SK-N-SH (cell line): ENCODE results near the gene GBX2. TPM values are rescaled to one million over a fixed set of nuclear protein-coding genes. Genes with fewer than 3 reads are reported as not detected.

Experiments used
- CTCF ChIA-PET: fragments of 300-600, 350-600 bp; formaldehyde crosslinking; extraction: SDS; loops from one replicate; lab custom pipeline; 2021; lab: Yijun Ruan, JAX
- POLR2A ChIA-PET: fragments of 350-600 bp; sonication (Branson Sonifier 250); formaldehyde crosslinking; extraction: SDS; loops from one replicate; lab custom pipeline; 2020; ENCODE audit warnings: antibody characterized with exemption, inconsistent platforms; lab: Yijun Ruan, JAX
- DNase-seq: peaks from one replicate; pipeline ENCODE4 v3.0.0; 2012
- H2AFZ ChIP-seq: fragments of 200-600 bp; sonication (generic); 2 replicates; pipeline ENCODE4 v1.8.1; 2016; ENCODE audit warnings: antibody characterized with exemption, mild to moderate bottlenecking, low read depth
- H3F3A ChIP-seq: fragments of 200-600 bp; sonication (generic); replicated peaks from 2 replicates; pipeline ENCODE3; 2016; ENCODE audit warnings: antibody characterized with exemption, mild to moderate bottlenecking; ENCODE audit not compliant: insufficient read depth
- H3K27ac ChIP-seq, 2 experiments: fragments of 200-500 bp in 1 of 2; fragments of 200-600 bp in 1 of 2; sonication (Bioruptor generic) in 1 of 2; sonication (generic), shearing (Covaris generic) in 1 of 2; 2 replicates each; pipeline versions ENCODE4 v1.5.1 to v1.6.1; 2014 to 2016; ENCODE audit warnings: low read depth in 2 of 2, inconsistent platforms in 1 of 2, low read length in 1 of 2, mild to moderate bottlenecking in 1 of 2, mixed read lengths in 1 of 2
- H3K27me3 ChIP-seq: fragments of 200-600 bp; sonication (generic), shearing (Covaris generic); 2 replicates; pipeline ENCODE4 v1.6.1; 2016; ENCODE audit warnings: mixed run types; ENCODE audit not compliant: insufficient read depth
- H3K36me3 ChIP-seq, 2 experiments: fragments of 200-500 bp in 1 of 2; fragments of 200-600 bp in 1 of 2; sonication (Bioruptor generic) in 1 of 2; sonication (generic) in 1 of 2; replicated peaks in 1 of 2; 2 replicates each; pipeline versions ENCODE3 to v1.5.1; 2014 to 2016; ENCODE audit warnings: low read length in 1 of 2, mild to moderate bottlenecking in 1 of 2; ENCODE audit not compliant: insufficient read depth in 2 of 2, control insufficient read depth in 1 of 2
- H3K4me1 ChIP-seq, 2 experiments: fragments of 200-500 bp in 1 of 2; fragments of 200-600 bp in 1 of 2; sonication (Bioruptor generic) in 1 of 2; sonication (generic), shearing (Covaris generic) in 1 of 2; 2 replicates each; pipeline versions ENCODE4 v1.5.1 to v1.6.1; 2014 to 2016; ENCODE audit warnings: low read depth in 1 of 2, low read length in 1 of 2, mixed run types in 1 of 2; ENCODE audit not compliant: insufficient read depth in 2 of 2, control insufficient read depth in 1 of 2
- H3K4me2 ChIP-seq: fragments of 200-600 bp; sonication (generic), shearing (Covaris generic); 2 replicates; pipeline ENCODE4 v1.6.1; 2017; ENCODE audit warnings: mixed run types
- H3K4me3 ChIP-seq, 2 experiments: fragments of 200-500 bp in 1 of 2; fragments of 200-600 bp in 1 of 2; sonication (Bioruptor generic) in 1 of 2; sonication (generic), shearing (Covaris generic) in 1 of 2; 2 replicates each; pipeline versions ENCODE4 v1.5.1 to v1.8.1; 2014 to 2016; ENCODE audit warnings: low read depth in 2 of 2, inconsistent platforms in 1 of 2, low read length in 1 of 2, mild to moderate bottlenecking in 1 of 2, mixed read lengths in 1 of 2, moderate library complexity in 1 of 2
- H3K79me2 ChIP-seq: fragments of 200-600 bp; sonication (generic); 2 replicates; pipeline ENCODE4 v1.8.1; 2017; ENCODE audit warnings: mild to moderate bottlenecking; ENCODE audit not compliant: insufficient read depth
- H3K9ac ChIP-seq: fragments of 200-600 bp; sonication (generic); 2 replicates; pipeline ENCODE4 v1.6.1; 2017; ENCODE audit warnings: mixed run types
- H3K9me2 ChIP-seq: fragments of 200-600 bp; sonication (generic); 2 replicates; pipeline ENCODE4 v1.6.1; 2017; ENCODE audit warnings: mixed run types
- H3K9me3 ChIP-seq: fragments of 200-600 bp; sonication (generic); 2 replicates; pipeline ENCODE4 v1.6.1; 2017; ENCODE audit warnings: mixed run types, mild to moderate bottlenecking, moderate library complexity
- H4K20me1 ChIP-seq: fragments of 200-600 bp; sonication (generic); 2 replicates; pipeline ENCODE4 v1.6.1; 2017; ENCODE audit warnings: mild to moderate bottlenecking, mixed run types; ENCODE audit not compliant: insufficient read depth
- EZH2phosphoT487 ChIP-seq: fragments of 200-600 bp; sonication (generic); IDR thresholded peaks from 2 replicates; pipeline ENCODE4 v1.6.1; 2017; ENCODE audit warnings: low read depth, mixed run types, mild to moderate bottlenecking, antibody characterized with exemption, moderate library complexity, borderline replicate concordance
- FOSL2 ChIP-seq: IDR thresholded peaks from 2 replicates; pipeline ENCODE4 v1.4.0; 2012; ENCODE audit warnings: low read depth, mild to moderate bottlenecking, moderate library complexity, borderline replicate concordance
- FOXJ3 ChIP-seq: sonication (generic); formaldehyde crosslinking; IDR thresholded peaks from 2 replicates; pipeline ENCODE4 v1.5.1; 2020; ENCODE audit warnings: mild to moderate bottlenecking, missing genetic modification reagents
- FOXM1 ChIP-seq: IDR thresholded peaks from 2 replicates; pipeline ENCODE4 v1.4.0; 2012; ENCODE audit warnings: low read depth, mild to moderate bottlenecking
- GABPA ChIP-seq: IDR thresholded peaks from 2 replicates; pipeline ENCODE4 v1.4.0; 2012; ENCODE audit warnings: low read depth, mild to moderate bottlenecking
- GATA2 ChIP-seq: sonication (generic); formaldehyde crosslinking; IDR thresholded peaks from 2 replicates; pipeline ENCODE4 v1.5.0; 2020; ENCODE audit warnings: mild to moderate bottlenecking, missing genetic modification reagents
- MEF2A ChIP-seq: IDR thresholded peaks from 2 replicates; pipeline ENCODE4 v1.4.0; 2012; ENCODE audit warnings: low read depth, borderline replicate concordance
- POLR2AphosphoS5 ChIP-seq: IDR thresholded peaks from 2 replicates; pipeline ENCODE4 v1.6.1; 2012; ENCODE audit warnings: low read depth, low read length
- RCOR1 ChIP-seq: fragments of 150-350 bp; IDR thresholded peaks from 2 replicates; pipeline ENCODE4 v1.6.1; 2017; ENCODE audit warnings: antibody characterized with exemption, low read length
- RXRA ChIP-seq: IDR thresholded peaks from 2 replicates; pipeline ENCODE4 v1.4.0; 2012; ENCODE audit warnings: low read depth, mild to moderate bottlenecking, borderline replicate concordance
- SMC3 ChIP-seq: IDR thresholded peaks from 2 replicates; pipeline ENCODE4 v1.6.1; 2012; ENCODE audit warnings: low read depth, low read length, improper control_type of control experiment
- TEAD4 ChIP-seq: IDR thresholded peaks from 2 replicates; pipeline ENCODE4 v1.4.0; 2012; ENCODE audit warnings: mild to moderate bottlenecking, borderline replicate concordance; ENCODE audit not compliant: insufficient read depth
- YY1 ChIP-seq: IDR thresholded peaks from 2 replicates; pipeline ENCODE4 v1.4.0; 2012; ENCODE audit warnings: low read depth, mild to moderate bottlenecking
- whole genome bisulfite sequencing: methylation state at CpG from one replicate; pipeline ENCODE4 v1.1.6; 2017; ENCODE audit warnings: low lambda C conversion rate; 5-methylcytosine and 5-hydroxymethylcytosine counted together
- polyA plus RNA-seq, 3 experiments: library from polyadenylated mRNA; depleted of rRNA; stranded (reverse); fragments of >200 nt; gene quantifications; 2 replicates each; pipeline ENCODE4 v1.2.3, GENCODE V29; 2012
- TF ChIP-seq, protein P1 (sequence below): fragments of 200-600 bp; sonication (generic); IDR thresholded peaks from 2 replicates; pipeline ENCODE4 v1.6.1; 2017; ENCODE audit warnings: antibody characterized with exemption, mild to moderate bottlenecking, moderate library complexity
- TF ChIP-seq, protein P2 (sequence below): IDR thresholded peaks from 2 replicates; pipeline ENCODE4 v1.6.1; 2012; ENCODE audit warnings: mild to moderate bottlenecking, low read depth, low read length, moderate library complexity

GBX2 gene
- polyA plus RNA-seq, 1 of the 3 experiments (the other 2 are of a cell fraction) = 0.16 TPM

DNA sequence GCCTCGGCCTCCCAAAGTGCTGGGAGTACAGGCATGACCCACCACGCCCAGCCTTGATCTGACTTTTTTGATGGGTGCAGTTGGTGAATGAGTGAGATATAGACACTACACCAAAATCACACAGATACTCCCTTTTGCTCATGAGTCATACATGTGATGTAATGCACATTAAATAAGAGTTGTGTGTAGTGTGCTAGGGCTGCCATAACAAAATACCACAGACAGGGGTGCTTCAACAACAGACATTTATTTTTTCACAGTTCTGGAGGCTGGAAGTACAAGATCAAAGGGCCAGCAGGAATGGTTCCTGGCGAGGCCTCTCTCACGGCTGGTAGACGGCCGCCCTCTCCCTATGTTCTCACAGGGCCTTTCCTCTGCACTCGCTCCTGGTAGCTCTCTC is 46.6 kb downstream of the GBX2 start:
- ChIA-PET POLR2A (no interaction called here), CTCF (interaction anchor here (1.0 kb wide), 1 partner anchor 54 kb away, joined by 3 read pairs; no protein-coding TSS in a partner anchor)
- Histone ChIP-seq H3K79me2 (no peaks in the 10 kb centered on the region), H3K4me2 (no peak overlapping the region), H3K9me3 (no peaks in the 10 kb centered on the region), H3K36me3 (peaks cover 0 to 10% of the 10 kb centered on the region in 2 experiments), H3K4me1 (no peaks in the 10 kb centered on the region), H3K27ac (no peak overlapping the region), H4K20me1 (no peaks in the 10 kb centered on the region), H3K4me3 (no peak overlapping the region), H3K9me2 (no peaks in the 10 kb centered on the region), H2AFZ (no peak overlapping the region), H3K27me3 (no peaks in the 10 kb centered on the region), H3K9ac (no peak overlapping the region), H3F3A (no peaks in the 10 kb centered on the region)
- TF ChIP-seq RXRA = no peak
- no peak for TF ChIP-seq FOXJ3 (CRISPR knock-in tag)
- TF ChIP-seq MEF2A = no peak
- no peak for TF ChIP-seq FOSL2
- TF ChIP-seq GATA2 (CRISPR knock-in tag) = no peak
- no peak for TF ChIP-seq POLR2AphosphoS5
- no peak for TF ChIP-seq YY1
- TF ChIP-seq FOXM1 = no peak
- DNase-seq = no peak
- 86% methylated on average over 7 of the region's 7 CpGs for WGBS

DNA sequence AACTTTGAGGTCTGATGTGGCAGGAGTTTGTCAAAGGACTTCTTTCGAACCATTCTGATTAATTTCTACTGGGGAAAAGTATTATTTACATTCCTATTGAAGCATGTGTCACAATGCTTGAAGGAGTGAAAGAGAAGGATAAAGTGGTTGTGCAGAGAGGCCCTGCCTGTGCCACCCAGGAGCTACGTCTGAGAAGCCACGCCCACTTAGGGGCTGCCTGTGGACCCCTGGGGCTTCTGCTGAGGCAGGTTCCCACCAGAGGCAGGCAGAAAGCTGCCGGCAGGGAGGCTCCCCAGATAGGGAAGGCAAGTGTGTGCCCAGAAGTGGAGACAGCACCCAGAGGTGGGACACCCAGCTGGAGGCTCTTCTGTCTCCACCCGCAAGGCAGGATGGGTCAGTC is 47.4 kb downstream of the GBX2 start:
- ChIA-PET POLR2A (no interaction called here), CTCF (interaction anchor here (1.0 kb wide), 1 partner anchor 55 kb away, joined by 3 read pairs; no protein-coding TSS in a partner anchor)
- Histone ChIP-seq H3K27me3 (no peaks in the 10 kb centered on the region), H3K4me1 (no peaks in the 10 kb centered on the region), H3K27ac (no peak overlapping the region), H3K79me2 (no peaks in the 10 kb centered on the region), H3K9me2 (no peaks in the 10 kb centered on the region), H3K9ac (no peak overlapping the region), H3K9me3 (no peaks in the 10 kb centered on the region), H2AFZ (no peak overlapping the region), H3K4me3 (no peak overlapping the region), H3F3A (no peaks in the 10 kb centered on the region), H4K20me1 (no peaks in the 10 kb centered on the region), H3K36me3 (peaks cover 0 to 10% of the 10 kb centered on the region in 2 experiments), H3K4me2 (no peak overlapping the region)
- no peak for TF ChIP-seq TEAD4
- no peak for TF ChIP-seq SMC3
- no peak for TF ChIP-seq GABPA
- TF ChIP-seq FOXJ3 (CRISPR knock-in tag) = no peak
- no peak for TF ChIP-seq FOSL2
- TF ChIP-seq, protein P1, sequence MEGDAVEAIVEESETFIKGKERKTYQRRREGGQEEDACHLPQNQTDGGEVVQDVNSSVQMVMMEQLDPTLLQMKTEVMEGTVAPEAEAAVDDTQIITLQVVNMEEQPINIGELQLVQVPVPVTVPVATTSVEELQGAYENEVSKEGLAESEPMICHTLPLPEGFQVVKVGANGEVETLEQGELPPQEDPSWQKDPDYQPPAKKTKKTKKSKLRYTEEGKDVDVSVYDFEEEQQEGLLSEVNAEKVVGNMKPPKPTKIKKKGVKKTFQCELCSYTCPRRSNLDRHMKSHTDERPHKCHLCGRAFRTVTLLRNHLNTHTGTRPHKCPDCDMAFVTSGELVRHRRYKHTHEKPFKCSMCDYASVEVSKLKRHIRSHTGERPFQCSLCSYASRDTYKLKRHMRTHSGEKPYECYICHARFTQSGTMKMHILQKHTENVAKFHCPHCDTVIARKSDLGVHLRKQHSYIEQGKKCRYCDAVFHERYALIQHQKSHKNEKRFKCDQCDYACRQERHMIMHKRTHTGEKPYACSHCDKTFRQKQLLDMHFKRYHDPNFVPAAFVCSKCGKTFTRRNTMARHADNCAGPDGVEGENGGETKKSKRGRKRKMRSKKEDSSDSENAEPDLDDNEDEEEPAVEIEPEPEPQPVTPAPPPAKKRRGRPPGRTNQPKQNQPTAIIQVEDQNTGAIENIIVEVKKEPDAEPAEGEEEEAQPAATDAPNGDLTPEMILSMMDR = no peak
- TF ChIP-seq, protein P2, sequence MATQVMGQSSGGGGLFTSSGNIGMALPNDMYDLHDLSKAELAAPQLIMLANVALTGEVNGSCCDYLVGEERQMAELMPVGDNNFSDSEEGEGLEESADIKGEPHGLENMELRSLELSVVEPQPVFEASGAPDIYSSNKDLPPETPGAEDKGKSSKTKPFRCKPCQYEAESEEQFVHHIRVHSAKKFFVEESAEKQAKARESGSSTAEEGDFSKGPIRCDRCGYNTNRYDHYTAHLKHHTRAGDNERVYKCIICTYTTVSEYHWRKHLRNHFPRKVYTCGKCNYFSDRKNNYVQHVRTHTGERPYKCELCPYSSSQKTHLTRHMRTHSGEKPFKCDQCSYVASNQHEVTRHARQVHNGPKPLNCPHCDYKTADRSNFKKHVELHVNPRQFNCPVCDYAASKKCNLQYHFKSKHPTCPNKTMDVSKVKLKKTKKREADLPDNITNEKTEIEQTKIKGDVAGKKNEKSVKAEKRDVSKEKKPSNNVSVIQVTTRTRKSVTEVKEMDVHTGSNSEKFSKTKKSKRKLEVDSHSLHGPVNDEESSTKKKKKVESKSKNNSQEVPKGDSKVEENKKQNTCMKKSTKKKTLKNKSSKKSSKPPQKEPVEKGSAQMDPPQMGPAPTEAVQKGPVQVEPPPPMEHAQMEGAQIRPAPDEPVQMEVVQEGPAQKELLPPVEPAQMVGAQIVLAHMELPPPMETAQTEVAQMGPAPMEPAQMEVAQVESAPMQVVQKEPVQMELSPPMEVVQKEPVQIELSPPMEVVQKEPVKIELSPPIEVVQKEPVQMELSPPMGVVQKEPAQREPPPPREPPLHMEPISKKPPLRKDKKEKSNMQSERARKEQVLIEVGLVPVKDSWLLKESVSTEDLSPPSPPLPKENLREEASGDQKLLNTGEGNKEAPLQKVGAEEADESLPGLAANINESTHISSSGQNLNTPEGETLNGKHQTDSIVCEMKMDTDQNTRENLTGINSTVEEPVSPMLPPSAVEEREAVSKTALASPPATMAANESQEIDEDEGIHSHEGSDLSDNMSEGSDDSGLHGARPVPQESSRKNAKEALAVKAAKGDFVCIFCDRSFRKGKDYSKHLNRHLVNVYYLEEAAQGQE = no peak
- TF ChIP-seq EZH2phosphoT487 = no peak
- no peak for TF ChIP-seq RCOR1
- no peak for DNase-seq
- 88% methylated on average over 5 of the region's 5 CpGs for WGBS
